ENCODE results near the gene KLC4.

DNA sequence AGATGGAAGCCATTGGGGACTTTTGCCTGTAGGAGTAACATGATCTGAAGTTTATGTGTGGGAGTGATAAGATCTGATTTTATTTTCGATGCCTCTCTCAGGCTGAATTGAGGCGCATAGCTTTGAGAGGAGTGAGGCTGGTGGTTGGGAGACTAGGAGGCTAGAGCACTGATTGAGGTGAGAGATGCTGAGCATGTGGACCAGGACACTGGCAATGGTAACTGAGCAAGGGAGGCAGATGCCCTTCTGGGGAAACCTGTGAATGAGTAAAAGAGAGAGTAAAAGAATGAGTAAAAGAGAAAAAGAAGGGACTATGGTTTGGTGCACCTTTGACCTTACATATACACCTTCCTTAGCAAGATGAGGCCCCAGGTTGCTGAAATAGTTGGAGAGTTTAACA is 35.0 kb upstream of the KLC4 start:
- no peak for TF ChIP-seq RARB (CRISPR knock-in tag; IDR thresholded peaks at IDR 0.05)
- TF ChIP-seq, protein P1, sequence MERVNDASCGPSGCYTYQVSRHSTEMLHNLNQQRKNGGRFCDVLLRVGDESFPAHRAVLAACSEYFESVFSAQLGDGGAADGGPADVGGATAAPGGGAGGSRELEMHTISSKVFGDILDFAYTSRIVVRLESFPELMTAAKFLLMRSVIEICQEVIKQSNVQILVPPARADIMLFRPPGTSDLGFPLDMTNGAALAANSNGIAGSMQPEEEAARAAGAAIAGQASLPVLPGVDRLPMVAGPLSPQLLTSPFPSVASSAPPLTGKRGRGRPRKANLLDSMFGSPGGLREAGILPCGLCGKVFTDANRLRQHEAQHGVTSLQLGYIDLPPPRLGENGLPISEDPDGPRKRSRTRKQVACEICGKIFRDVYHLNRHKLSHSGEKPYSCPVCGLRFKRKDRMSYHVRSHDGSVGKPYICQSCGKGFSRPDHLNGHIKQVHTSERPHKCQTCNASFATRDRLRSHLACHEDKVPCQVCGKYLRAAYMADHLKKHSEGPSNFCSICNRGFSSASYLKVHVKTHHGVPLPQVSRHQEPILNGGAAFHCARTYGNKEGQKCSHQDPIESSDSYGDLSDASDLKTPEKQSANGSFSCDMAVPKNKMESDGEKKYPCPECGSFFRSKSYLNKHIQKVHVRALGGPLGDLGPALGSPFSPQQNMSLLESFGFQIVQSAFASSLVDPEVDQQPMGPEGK (CRISPR knock-in tag; IDR thresholded peaks at IDR 0.05; ENCODE audit: borderline replicate concordance) = no peak
- TF ChIP-seq CSDC2 (CRISPR knock-in tag; IDR thresholded peaks at IDR 0.05) = no peak
- TF ChIP-seq ZNF565 (CRISPR knock-in tag; conservative IDR thresholded peaks at IDR 0.05; ENCODE audit: low read depth) = no peak
- no peak for TF ChIP-seq BACH2 (CRISPR knock-in tag; IDR thresholded peaks at IDR 0.05; ENCODE audit: borderline replicate concordance)
- TF ChIP-seq, protein P2, sequence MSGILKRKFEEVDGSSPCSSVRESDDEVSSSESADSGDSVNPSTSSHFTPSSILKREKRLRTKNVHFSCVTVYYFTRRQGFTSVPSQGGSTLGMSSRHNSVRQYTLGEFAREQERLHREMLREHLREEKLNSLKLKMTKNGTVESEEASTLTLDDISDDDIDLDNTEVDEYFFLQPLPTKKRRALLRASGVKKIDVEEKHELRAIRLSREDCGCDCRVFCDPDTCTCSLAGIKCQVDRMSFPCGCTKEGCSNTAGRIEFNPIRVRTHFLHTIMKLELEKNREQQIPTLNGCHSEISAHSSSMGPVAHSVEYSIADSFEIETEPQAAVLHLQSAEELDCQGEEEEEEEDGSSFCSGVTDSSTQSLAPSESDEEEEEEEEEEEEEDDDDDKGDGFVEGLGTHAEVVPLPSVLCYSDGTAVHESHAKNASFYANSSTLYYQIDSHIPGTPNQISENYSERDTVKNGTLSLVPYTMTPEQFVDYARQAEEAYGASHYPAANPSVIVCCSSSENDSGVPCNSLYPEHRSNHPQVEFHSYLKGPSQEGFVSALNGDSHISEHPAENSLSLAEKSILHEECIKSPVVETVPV (CRISPR knock-in tag; IDR thresholded peaks at IDR 0.05) = no peak
- no peak for TF ChIP-seq SNAI2 (CRISPR knock-in tag; IDR thresholded peaks at IDR 0.05)
- TF ChIP-seq, protein P3, sequence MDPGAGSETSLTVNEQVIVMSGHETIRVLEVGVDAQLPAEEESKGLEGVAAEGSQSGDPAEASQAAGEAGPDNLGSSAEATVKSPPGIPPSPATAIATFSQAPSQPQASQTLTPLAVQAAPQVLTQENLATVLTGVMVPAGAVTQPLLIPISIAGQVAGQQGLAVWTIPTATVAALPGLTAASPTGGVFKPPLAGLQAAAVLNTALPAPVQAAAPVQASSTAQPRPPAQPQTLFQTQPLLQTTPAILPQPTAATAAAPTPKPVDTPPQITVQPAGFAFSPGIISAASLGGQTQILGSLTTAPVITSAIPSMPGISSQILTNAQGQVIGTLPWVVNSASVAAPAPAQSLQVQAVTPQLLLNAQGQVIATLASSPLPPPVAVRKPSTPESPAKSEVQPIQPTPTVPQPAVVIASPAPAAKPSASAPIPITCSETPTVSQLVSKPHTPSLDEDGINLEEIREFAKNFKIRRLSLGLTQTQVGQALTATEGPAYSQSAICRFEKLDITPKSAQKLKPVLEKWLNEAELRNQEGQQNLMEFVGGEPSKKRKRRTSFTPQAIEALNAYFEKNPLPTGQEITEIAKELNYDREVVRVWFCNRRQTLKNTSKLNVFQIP (CRISPR knock-in tag; IDR thresholded peaks at IDR 0.05; ENCODE audit: borderline replicate concordance, low read depth) = no peak
- TF ChIP-seq ZFP3 (CRISPR knock-in tag; IDR thresholded peaks at IDR 0.05) = no peak
- no peak for TF ChIP-seq GLIS3 (CRISPR knock-in tag; IDR thresholded peaks at IDR 0.05)
- no peak for TF ChIP-seq ARNTL (CRISPR knock-in tag; IDR thresholded peaks at IDR 0.05; ENCODE audit: borderline replicate concordance, low read depth)
- TF ChIP-seq ZFP30 (CRISPR knock-in tag; IDR thresholded peaks at IDR 0.05) = no peak
- TF ChIP-seq OSR1 (CRISPR knock-in tag; IDR thresholded peaks at IDR 0.05) = no peak
- TF ChIP-seq ISL1 (CRISPR knock-in tag; IDR thresholded peaks at IDR 0.05) = no peak
